Measurements from ENCODE around the gene XYLT1.
"Not testable (repeated sequence)": the region's sequence is repeated elsewhere in the genome, so short reads cannot be mapped to it uniquely, and the experiment has no call there.

Gene XYLT1, protein sequence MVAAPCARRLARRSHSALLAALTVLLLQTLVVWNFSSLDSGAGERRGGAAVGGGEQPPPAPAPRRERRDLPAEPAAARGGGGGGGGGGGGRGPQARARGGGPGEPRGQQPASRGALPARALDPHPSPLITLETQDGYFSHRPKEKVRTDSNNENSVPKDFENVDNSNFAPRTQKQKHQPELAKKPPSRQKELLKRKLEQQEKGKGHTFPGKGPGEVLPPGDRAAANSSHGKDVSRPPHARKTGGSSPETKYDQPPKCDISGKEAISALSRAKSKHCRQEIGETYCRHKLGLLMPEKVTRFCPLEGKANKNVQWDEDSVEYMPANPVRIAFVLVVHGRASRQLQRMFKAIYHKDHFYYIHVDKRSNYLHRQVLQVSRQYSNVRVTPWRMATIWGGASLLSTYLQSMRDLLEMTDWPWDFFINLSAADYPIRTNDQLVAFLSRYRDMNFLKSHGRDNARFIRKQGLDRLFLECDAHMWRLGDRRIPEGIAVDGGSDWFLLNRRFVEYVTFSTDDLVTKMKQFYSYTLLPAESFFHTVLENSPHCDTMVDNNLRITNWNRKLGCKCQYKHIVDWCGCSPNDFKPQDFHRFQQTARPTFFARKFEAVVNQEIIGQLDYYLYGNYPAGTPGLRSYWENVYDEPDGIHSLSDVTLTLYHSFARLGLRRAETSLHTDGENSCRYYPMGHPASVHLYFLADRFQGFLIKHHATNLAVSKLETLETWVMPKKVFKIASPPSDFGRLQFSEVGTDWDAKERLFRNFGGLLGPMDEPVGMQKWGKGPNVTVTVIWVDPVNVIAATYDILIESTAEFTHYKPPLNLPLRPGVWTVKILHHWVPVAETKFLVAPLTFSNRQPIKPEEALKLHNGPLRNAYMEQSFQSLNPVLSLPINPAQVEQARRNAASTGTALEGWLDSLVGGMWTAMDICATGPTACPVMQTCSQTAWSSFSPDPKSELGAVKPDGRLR

DNA sequence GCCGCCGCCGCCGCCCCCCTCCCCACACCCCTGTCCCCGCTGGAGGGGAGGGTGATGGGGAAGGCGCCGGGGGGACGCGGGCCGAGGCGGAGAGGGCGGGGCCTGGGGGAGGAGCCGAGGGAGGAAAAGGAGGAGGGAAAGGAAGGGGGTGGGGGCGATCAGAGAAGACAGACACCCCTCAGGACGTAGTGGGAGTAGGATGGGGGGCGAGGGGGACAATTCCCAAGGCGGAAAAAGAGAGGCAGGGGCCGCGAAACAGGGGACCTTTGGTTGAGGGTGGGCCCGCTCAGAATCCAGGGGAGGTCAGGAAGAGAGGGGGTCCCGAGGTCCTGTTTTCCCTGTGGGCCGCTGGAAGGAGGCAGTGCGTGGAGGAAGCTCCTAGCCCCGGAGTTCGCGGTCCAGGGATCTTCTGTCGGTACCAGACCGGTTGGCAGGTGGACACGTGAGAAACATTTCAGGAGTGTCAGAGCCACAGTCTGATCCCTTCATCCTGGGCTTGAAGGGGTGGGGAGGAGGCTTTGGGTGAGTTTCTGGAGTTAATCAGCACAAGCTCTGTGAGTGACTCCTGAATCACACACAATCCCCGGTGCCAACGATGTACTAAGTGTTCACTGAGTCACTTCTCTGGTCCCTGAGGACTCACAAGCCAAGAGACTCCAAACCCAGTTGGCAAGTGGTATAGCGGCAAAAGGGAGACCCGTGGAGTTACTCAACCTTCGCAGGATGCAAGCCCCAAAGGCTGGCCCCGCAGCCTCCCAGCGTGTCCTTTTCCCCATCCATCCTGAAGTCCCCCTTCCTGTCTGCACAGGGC lies at the start of gene XYLT1:
Gene XYLT1 (minus strand): TSS at position 53 of the 811 bp plus-strand sequence. CDS start 164 bp downstream, outside the sequence.
- peak; percentile 23 for DNase-seq

DNA sequence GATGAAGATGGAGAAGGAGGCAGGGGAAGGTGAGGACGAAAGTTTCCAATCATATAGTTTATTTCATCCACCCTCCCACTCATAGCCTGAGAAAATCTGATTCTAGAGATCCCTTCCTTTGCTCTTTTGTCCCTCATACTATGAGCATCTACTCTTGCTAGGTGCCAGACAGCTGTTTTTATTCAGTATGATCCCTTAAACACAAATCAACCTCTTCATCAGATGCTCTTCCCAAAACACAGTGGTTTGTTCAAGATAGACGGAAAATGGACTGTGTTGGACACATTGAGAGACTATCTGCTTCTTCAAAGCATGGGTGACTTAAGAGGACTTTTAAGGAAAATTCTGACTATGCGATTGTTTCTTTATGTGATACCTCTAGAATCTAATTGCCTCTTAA lies 49.4 kb upstream of the XYLT1 start:
- DNase-seq: no peak

DNA sequence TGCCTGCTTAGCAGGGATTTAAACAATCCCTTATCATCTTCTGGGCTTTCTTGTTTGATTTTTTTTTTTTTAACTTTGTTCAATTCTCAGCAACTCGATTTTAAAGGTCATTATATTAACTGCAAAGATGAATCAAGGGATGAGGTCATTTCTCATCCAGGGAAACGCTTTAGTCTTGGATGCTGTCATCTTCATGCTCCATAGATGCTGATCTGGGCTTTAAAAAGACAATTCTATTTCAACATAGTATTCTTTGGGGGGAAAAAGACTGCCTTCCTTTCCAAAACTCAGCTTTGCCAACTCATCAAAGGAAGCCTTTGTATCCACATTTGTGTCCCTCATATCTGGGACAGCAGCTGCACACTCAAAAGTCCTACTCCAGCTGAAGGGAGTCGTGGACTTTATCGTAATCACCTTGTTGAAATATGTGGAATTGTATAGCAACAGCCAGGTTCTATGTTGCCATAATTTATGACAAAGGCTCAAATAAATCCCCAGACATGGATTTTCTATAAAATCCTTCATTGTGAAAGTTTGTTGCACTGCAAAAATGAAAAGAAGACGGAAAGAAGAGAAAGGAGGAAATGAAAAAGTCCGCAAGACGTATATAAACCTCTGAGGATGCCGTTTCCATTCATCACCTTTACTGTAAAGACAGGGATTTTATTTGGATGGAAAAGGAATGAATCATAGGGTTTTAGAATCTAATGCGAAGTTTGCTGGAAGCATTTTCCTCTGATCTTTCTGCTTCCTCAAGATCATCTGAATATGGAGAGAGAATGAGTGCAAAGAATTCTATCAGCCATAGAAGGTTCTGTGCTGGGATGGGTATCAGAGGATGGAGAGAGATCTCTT lies 48.6 kb upstream of the XYLT1 start:
- DNase-seq: no peak

DNA sequence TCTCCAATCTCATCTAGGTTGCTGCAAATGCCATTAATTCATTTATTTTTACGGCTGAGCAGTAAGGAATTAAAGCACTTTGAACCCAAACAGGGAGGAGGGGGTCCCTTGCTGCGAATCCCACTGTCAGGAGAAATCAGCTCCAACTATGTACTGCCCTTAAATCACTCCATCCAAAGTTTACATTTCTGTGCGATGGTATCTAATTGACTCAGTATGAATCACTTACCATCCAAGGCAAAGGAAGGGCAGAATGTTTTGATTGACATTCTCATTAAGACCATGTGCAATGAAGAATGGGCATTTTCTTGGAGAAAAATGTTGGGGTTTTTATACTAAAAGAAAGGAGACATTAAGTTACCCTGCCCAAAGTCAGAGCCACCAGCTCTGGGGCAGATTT lies 47.7 kb upstream of the XYLT1 start:
- DNase-seq: no peak

DNA sequence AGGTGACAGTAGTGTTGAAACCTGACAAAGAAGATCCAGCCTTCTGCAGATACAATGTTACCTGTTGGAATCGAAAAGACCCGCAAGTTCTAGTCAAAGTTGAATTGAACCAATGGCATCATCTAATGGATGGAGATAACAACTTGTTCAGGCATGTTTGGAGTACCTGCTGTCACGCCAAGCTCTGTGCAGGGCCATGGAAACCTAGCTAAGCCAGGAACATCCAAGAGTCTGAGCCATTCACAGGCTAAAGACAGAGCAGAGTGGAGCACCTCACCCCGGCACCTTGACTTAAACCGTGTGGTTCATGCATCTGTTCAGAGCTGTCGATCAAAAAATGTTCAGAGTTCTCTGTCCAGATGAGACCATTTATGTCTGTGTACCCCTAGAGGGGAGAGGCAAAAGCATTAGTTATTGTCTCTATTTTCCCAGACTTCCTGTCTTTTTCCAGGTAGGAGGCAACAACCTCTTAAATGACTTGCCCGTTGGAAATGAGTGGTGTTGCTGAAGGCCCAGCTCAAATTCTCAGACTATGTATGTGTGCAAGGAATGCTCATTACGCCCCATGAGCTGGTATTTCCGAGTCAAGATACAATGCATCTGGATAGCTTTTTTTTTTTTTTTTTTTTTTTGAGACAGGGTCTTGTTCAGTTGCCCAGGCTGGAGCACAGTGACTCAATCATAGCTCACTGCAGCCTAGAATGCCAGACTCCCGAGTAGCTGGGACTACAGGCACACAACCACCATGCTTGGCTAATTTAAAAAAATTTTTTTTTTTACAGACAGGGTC lies 44.9 kb upstream of the XYLT1 start:
- no peak for DNase-seq

DNA sequence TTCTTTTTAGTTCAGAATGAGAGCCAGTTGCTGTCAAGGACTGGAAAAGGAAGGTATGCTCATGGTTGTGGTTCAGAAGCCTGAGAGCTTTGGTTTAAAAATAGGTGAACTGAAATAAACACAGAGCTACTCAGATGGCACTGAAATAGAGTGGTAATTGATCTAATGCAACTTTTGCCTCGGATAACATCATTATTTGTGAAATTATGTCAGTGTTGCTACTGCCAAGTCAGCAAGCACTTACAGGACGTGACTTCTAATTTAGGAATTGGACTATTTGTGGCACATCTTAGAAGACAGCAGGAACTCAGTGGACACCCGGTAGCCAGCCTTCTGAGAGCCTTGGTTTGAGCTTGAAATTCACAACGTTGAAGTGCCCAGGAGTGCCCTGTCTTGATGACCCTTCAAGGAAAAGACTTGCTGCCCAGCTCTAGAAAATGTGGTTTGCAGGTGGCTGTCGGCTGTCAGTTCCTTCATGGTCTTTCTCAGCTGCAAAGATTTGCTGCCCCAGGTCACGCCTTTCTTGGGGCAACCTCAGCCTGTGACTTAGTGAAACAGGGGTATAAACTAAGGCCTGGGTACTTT lies 42.0 kb upstream of the XYLT1 start:
- no peak for DNase-seq

DNA sequence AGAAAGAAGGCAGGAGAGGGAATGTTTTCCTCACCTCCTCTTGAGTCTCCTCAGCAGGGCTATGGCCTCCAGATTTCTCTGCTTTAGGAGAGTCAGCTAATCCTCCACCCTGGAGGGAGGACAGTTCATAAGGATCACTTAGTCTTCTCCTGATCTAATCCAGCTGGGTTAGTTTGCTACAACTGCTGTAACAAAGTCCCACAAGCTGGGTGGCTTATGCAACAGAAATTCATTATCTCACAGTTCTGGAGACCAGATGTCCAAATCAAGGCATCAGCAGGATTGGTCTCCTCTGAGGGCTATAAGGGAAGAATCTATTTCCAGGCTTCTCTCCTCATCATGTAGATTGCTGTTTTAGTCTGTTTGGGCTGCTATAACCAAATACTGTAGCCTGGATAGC lies 40.6 kb upstream of the XYLT1 start:
- DNase-seq: no peak

DNA sequence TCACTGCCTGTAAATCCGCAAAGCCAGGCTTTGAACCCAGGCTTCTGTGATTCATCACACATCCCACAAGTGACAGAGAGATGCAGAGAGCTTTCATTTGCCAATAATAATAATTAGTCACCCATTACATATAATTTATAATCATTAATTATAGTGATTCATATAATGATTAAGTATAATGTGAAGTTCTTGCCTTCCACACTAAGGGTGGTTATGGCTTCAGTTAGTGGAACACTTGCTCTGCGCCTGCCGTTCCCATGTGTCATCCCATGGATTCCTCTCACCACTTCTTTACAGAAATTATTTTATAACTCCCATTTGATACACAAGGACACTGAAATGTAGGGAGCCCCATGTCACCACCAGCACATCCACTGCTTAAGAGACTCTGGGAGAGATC lies 39.8 kb upstream of the XYLT1 start:
- DNase-seq: no peak

DNA sequence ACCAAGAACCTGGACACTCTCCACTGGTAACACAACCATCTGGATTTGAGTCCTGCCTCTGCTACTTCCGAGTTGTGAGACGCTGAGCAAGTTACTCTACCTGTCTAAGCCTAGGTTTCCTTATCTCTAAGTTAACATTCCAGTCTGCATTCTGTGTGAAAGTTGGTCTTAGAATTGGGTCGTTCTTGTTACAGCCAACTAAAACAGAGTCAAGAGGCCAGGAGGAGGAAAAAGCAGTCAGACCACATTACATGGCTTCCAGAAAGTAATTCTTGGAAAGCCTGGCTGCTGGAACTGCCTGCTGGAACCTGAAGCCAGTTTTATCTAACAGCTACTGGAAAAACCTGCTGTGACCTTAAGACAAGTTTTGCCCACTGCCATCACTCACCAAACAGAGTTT lies 38.4 kb upstream of the XYLT1 start:
- DNase-seq: no peak

DNA sequence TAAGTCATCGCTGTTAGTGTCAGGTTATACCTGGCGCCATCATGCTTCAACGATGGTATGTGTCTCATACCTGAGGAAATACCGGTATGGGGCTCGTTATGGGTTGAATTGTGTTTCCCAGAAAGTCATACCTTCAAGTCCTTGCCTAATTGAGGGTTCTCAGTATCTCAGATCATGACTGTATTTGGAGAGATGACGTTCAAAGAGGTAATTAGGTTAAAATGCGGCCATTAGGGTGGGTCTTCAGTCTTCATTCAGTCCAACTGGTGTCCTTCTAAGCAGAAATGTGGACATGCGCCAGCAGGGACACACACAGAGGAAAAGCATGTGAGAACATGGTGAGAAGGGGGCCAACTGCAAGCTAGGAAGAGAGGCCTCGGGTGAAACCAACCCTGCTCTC lies 37.5 kb upstream of the XYLT1 start:
- DNase-seq: no peak

DNA sequence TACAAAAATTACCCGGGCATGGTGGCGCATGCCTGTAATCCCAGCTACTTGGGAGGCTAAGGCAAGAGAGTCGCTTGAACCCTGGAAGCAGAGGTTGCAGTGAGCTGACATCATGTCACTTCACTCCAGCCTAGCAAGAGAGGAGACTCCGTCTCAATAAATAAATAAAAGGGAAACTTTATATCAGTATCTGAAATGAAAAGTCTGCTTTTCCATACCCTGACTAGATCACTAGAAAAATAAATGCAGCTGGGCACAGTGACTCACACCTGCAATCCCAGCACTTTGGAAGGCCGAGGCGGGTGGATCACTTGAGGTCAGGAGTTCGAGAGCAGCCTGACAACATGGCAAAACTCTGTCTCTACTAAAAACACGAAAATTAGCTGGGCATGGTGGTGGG lies 36.8 kb upstream of the XYLT1 start:
- not testable (repeated sequence) for DNase-seq

DNA sequence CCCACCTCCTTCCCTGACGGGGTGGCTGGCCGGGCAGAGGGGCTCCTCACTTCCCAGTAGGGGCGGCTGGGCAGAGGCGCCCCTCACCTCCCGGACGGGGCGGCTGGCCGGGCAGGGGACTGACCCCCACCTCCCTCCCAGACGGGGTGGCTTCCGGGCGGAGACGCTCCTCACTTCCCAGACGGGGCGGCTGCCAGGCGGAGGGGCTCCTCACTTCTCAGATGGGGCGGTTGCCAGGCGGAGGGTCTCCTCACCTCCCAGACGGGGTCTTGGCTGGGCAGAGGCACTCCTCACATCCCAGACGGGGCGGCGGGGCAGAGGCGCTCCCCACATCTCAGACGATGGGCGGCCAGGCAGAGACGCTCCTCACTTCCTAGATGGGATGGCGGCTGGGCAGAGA lies 35.1 kb upstream of the XYLT1 start:
- DNase-seq: not testable (repeated sequence)

DNA sequence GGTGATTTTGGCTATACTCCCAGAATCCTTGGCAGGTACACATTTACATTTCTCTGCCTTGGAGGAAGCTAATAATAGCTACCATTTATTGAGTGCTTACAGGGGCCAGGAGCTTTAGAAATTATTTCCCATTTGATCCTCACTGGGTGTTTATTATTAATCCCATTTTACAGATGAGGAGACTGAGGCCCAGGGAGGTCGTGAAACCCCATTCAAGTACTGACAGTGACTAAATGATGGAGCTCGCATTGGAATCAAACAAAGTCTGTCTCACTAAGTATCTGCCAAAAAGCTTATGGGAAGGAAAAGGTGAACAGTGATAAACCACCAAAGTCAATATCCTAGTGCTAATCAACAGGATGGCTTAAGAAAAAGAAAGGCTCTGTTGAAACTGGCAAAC lies 33.3 kb upstream of the XYLT1 start:
- no peak for DNase-seq

DNA sequence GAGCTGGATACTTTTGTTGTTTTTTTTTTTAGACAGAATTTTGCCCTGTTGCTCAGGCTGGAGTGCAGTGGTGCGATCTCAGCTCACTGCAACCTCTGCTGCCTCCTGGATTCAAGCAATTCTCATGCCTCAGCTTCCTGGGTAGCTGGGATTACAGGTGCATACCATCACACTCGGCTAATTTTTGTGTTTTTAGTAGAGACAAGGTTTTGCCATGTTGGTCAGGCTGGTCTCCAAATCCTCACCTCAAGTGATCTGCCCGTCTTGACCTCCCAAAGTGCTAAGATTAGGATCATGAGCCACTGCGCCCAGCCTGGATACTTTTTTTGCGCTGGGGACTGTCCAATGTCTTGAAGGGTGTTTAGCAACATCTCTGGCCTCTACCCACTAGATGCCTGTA lies 32.6 kb upstream of the XYLT1 start:
- DNase-seq: no peak

DNA sequence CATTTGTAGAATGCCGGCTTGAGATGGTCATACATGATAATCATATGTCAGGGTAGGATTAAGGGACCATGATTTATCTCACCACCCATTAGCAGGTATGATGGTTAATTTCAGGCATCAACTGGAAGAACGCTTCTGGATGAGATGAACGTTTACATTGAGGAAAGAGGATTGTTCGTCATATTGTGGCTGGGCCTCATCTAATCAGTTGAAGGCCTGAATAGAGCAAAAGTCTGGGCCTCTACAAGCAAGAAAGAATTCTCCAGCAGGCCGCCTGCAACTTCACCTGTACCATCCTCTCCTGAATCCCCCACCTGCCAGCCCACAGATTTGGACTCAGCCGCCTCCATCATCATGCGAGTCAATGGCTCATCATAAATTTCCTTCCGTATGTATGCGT lies 30.6 kb upstream of the XYLT1 start:
- no peak for DNase-seq

DNA sequence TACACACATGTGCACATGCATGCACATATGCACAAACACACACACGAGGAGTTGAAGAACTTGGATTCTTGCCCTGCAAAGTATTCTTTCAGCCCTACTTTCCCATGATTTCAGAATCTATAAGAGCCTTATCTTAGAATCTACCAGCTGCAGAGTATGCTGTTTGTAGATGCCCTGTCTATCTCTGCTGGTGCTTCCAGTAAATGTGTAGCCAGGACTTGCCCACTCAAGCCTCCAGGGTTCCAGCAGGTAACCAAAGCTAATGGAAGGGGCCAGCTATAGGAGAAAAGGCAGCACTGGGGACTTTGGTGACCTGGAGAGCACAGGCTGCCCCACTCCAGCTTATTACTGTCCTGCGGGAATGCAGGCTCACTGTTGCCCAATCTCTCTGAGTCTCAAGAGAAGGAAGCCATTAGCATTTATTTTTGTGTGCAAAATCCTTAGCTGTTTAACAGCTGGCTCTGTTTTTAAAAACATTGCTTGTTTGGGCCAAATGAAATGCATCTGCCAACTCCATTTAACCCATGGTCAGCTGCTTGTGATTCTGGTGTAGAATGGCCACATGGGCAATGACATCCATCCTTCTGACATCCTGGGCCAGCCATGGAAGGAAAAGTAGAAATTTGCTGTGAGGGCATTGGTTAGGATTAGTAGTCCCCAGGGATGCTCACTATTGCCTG lies 28.6 kb upstream of the XYLT1 start:
- DNase-seq: no peak

DNA sequence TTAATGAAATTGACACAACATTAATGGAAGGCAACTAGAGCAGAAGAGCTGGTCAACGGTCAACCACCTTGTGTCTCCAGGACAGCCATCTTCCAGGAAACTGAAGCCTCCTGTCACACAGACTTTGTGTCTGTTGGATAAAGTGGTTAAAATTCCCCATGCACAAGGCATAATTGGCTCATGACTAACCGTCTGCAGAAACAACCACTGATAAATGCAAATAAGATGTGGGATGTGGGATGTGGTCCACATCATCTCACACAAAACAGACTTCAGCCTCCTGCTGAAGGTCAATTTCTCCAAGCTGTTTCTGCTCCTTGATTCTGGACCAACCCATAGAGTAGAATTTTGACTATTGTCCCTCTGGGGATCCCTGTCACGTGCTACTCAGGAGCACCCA lies 26.9 kb upstream of the XYLT1 start:
- DNase-seq: no peak

DNA sequence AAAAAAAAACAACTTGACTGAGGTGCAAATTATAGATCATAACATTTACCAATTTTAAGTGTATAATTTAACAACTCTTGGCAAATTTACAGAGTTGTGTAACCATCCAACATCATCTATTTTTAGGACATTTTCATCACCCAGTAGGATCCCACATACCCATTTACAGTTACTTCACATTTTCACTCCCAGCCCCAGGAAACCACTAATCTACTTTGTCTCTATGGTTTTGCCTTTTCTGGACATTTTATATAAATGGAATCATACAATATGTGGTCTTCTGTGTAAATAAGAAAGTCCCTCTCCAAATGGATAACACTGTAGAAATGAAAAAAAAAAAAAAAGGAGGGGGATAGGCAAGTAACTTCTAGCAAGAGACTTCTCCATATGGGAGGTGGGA lies 26.1 kb upstream of the XYLT1 start:
- no peak for DNase-seq

DNA sequence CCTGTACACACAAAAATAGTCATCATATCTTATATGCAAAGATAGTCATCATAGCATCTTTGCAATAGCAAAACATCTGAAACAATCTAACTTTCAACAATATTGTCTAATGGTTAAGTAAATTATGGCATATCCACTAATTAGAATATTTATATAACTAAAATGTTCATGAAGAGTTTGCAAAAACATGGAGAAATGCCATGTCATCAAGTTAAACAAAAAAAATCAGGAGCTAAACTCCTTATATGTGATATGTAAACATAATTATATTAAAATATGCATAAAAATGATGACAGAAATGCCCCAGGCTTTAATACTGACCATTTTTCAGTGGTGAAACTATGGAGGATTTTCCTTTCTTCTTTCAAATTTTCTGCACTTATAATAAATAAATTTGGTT lies 22.3 kb upstream of the XYLT1 start:
- DNase-seq: no peak

DNA sequence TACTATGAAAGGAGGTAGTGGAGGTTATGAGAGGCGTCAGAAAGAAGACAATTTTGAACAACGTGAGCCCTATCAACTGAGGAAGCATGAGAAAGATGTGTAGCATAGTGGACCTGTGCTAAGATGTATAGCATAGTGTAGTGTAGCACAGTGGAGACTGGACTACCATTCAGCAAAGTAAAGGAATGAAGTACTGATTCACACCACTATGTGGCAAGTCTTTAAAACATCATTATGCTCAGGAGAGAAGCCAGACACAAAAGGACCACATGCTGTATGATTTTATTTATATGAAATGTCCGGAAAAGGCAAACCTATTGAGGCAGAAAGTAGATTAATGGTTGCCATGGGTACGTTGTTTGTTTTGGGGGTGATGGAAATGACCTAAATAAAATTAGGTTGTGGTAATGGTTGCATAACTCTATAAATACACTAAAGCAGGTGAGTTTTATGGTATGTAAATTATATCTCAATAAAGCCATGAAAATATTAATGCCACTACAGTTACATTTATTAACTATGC lies 20.4 kb upstream of the XYLT1 start:
- DNase-seq: no peak

All from NCI-H1105 (cell line).